ENCODE measurements around the gene DDX50. TPM values are rescaled to one million over a fixed set of nuclear protein-coding genes. Genes with fewer than 3 reads are reported as not detected.

DDX50 gene
- total and polyA plus RNA-seq, 2 experiments from 2014 or later, result 43.6 to 49.0 TPM

- Histone ChIP-seq H3K27me3 (replicated peaks; ENCODE audit: insufficient read depth) (no peaks in the 10 kb centered on the region), H3K36me3 (ENCODE audit: low read depth) (peaks cover 92% of the 10 kb centered on the region), H3K4me3 (no peak overlapping the region), H3K9me2 (ENCODE audit: insufficient read depth) (no peaks in the 10 kb centered on the region), H3K27ac (no peak overlapping the region), H3K9me3 (ENCODE audit: low read depth) (no peaks in the 10 kb centered on the region), H3F3A (ENCODE audit: insufficient read depth) (peaks cover 72% of the 10 kb centered on the region), H4K20me1 (ENCODE audit: insufficient read depth) (no peaks in the 10 kb centered on the region), H2AFZ (no peak overlapping the region), H3K79me2 (ENCODE audit: insufficient read depth) (peaks cover 80% of the 10 kb centered on the region), H3K4me1 (ENCODE audit: insufficient read depth) (no peaks in the 10 kb centered on the region), H3K4me2 (ENCODE audit: unreplicated experiment) (no peak overlapping the region), H3K9ac (no peak overlapping the region)
- TF ChIP-seq EZH2phosphoT487 (IDR thresholded peaks at IDR 0.05; ENCODE audit: insufficient read depth, low read depth) (no peak), EZH2 (IDR thresholded peaks at IDR 0.05; ENCODE audit: insufficient read depth, poor library complexity, severe bottlenecking) (no peak)
- WGBS, 2 experiments (ENCODE audit: low coverage in 1 of 2, low lambda C conversion rate in 2 of 2, missing lambda C conversion rate in 2 of 2), result 98 to 100% methylated on average over 1 of the region's 1 CpG
- DNase-seq, result peak; percentile 47
- in situ Hi-C loops (cut with MboI), result loop anchor here (25.0 kb wide), 1 partner anchor 431 kb away; the partner anchor contains the start of gene TACR2
Observed at GRCh38 chr10:68981074-68981473, 80.0 kb downstream of the DDX50 start.

GRCh38 chr10:68982389-68982788, 81.3 kb downstream of the DDX50 start:
- H3K79me2 ChIP-seq (ENCODE audit: insufficient read depth), result peaks cover 71% of the 10 kb centered on the region
- no peak overlapping the region for H3K4me3 ChIP-seq
- TF ChIP-seq EZH2phosphoT487 (IDR thresholded peaks at IDR 0.05; ENCODE audit: insufficient read depth, low read depth) (no peak), EZH2 (IDR thresholded peaks at IDR 0.05; ENCODE audit: insufficient read depth, poor library complexity, severe bottlenecking) (no peak)
- peaks cover 81% of the 10 kb centered on the region for H3K36me3 ChIP-seq (ENCODE audit: low read depth)
- H3K9ac ChIP-seq, result no peak overlapping the region
- no peaks in the 10 kb centered on the region for H3K9me3 ChIP-seq (ENCODE audit: low read depth)
- in situ Hi-C loops (cut with MboI), result loop anchor here (25.0 kb wide), 1 partner anchor 430 kb away; the partner anchor contains the start of gene TACR2
- no peaks in the 10 kb centered on the region for H3K9me2 ChIP-seq (ENCODE audit: insufficient read depth)
- no peak overlapping the region for H2AFZ ChIP-seq
- H3K27ac ChIP-seq, result no peak overlapping the region
- H3K4me1 ChIP-seq (ENCODE audit: insufficient read depth), result no peaks in the 10 kb centered on the region
- H3F3A ChIP-seq (ENCODE audit: insufficient read depth), result peaks cover 75% of the 10 kb centered on the region
- 92 to 98% methylated on average over 11 of the region's 11 CpGs for WGBS, 2 experiments (ENCODE audit: low coverage in 1 of 2, low lambda C conversion rate in 2 of 2, missing lambda C conversion rate in 2 of 2)
- H3K27me3 ChIP-seq (replicated peaks; ENCODE audit: insufficient read depth), result no peaks in the 10 kb centered on the region
- H4K20me1 ChIP-seq (ENCODE audit: insufficient read depth), result no peaks in the 10 kb centered on the region
- DNase-seq, result no peak
- no peak overlapping the region for H3K4me2 ChIP-seq (ENCODE audit: unreplicated experiment)

- Histone ChIP-seq H3K79me2 (ENCODE audit: insufficient read depth) (peaks cover 67% of the 10 kb centered on the region), H3K9ac (no peak overlapping the region), H4K20me1 (ENCODE audit: insufficient read depth) (no peaks in the 10 kb centered on the region), H3K4me3 (peak overlapping the region; percentile 96), H3K36me3 (ENCODE audit: low read depth) (peaks cover 31% of the 10 kb centered on the region), H2AFZ (no peak overlapping the region), H3K9me2 (ENCODE audit: insufficient read depth) (no peaks in the 10 kb centered on the region), H3K27me3 (replicated peaks; ENCODE audit: insufficient read depth) (no peaks in the 10 kb centered on the region), H3K4me1 (ENCODE audit: insufficient read depth) (peaks cover 25% of the 10 kb centered on the region), H3K4me2 (ENCODE audit: unreplicated experiment) (no peak overlapping the region), H3F3A (ENCODE audit: insufficient read depth) (peaks cover 66% of the 10 kb centered on the region), H3K9me3 (ENCODE audit: low read depth) (no peaks in the 10 kb centered on the region), H3K27ac (peak overlapping the region; percentile 73)
- no peak for TF ChIP-seq EZH2phosphoT487 (IDR thresholded peaks at IDR 0.05; ENCODE audit: insufficient read depth, low read depth)
- no peak for TF ChIP-seq EZH2 (IDR thresholded peaks at IDR 0.05; ENCODE audit: insufficient read depth, poor library complexity, severe bottlenecking)
- 59 to 67% methylated on average over 3 of the region's 3 CpGs for WGBS, 2 experiments (ENCODE audit: low coverage in 1 of 2, low lambda C conversion rate in 2 of 2, missing lambda C conversion rate in 2 of 2)
- in situ Hi-C loops (cut with MboI), result loop anchor here (25.0 kb wide), 1 partner anchor 425 kb away; the partner anchor contains the start of gene TACR2
- no peak for DNase-seq
Observed at GRCh38 chr10:68987611-68988010, 86.5 kb downstream of the DDX50 start.

GRCh38 chr10:68988530-68989316, 87.6 kb downstream of the DDX50 start, which contains the start of gene KIFBP:
Gene KIFBP (plus strand): TSS chr10:68988803. CDS start chr10:68988833, 30 bp downstream.
- H3K9ac ChIP-seq, result peak within 1 kb of the TSS; percentile 93
- peak within 1 kb of the TSS; percentile 87 for H3K4me2 ChIP-seq (ENCODE audit: unreplicated experiment)
- H3K79me2 ChIP-seq (ENCODE audit: insufficient read depth), result peaks cover 67% of the 10 kb centered on the region
- peaks cover 20% of the 10 kb centered on the region for H3K36me3 ChIP-seq (ENCODE audit: low read depth)
- 1 to 2% methylated on average over 54 to 57 of the region's 62 CpGs for WGBS, 2 experiments (ENCODE audit: low coverage in 1 of 2, low lambda C conversion rate in 2 of 2, missing lambda C conversion rate in 2 of 2)
- H2AFZ ChIP-seq, result peak within 1 kb of the TSS; percentile 79
- TF ChIP-seq EZH2phosphoT487 (IDR thresholded peaks at IDR 0.05; ENCODE audit: insufficient read depth, low read depth) (no peak), EZH2 (IDR thresholded peaks at IDR 0.05; ENCODE audit: insufficient read depth, poor library complexity, severe bottlenecking) (no peak)
- peaks cover 63% of the 10 kb centered on the region for H3F3A ChIP-seq (ENCODE audit: insufficient read depth)
- in situ Hi-C loops (cut with MboI), result loop anchor here (25.0 kb wide), 1 partner anchor 424 kb away; the partner anchor contains the start of gene TACR2
- no peaks in the 10 kb centered on the region for H3K9me2 ChIP-seq (ENCODE audit: insufficient read depth)
- H3K27ac ChIP-seq, result peak within 1 kb of the TSS; percentile 73
- no peaks in the 10 kb centered on the region for H4K20me1 ChIP-seq (ENCODE audit: insufficient read depth)
- no peaks in the 10 kb centered on the region for H3K9me3 ChIP-seq (ENCODE audit: low read depth)
- no peaks in the 10 kb centered on the region for H3K27me3 ChIP-seq (replicated peaks; ENCODE audit: insufficient read depth)
- peaks cover 35% of the 10 kb centered on the region for H3K4me1 ChIP-seq (ENCODE audit: insufficient read depth)
- peak; percentile 99 for DNase-seq
- H3K4me3 ChIP-seq, result peak within 1 kb of the TSS; percentile 96
